OCI-LY7 (cell line): ENCODE results near the gene KLHL22. TPM values are rescaled to one million over a fixed set of nuclear protein-coding genes. Genes with fewer than 3 reads are reported as not detected.

ENCODE experiments used
- BruUV-seq: library from RNA; stranded (reverse); fragments of 400-500 nt; replicated peaks from 2 replicates; lab custom pipeline; 2021; lab: Mats Ljungman, UMichigan
- CTCF ChIA-PET: fragments of 300-600 bp; sonication (Branson Sonifier 250); formaldehyde crosslinking; loops from one replicate; lab custom pipeline; 2022; ENCODE audit warnings: antibody characterized with exemption; ENCODE audit not compliant: unreplicated experiment; lab: Charles Lee
- POLR2A ChIA-PET: fragments of 300-600 bp; sonication (Branson Sonifier 250); formaldehyde crosslinking; loops from one replicate; lab custom pipeline; 2022; ENCODE audit warnings: antibody characterized with exemption; lab: Charles Lee
- DNase-seq: peaks from one replicate; pipeline ENCODE4 v3.0.0-alpha.2; 2015; ENCODE audit warnings: low spot score
- H2AFZ ChIP-seq: fragments of 200-600 bp; sonication (generic), shearing (Covaris generic); 2 replicates; pipeline ENCODE4 v1.6.1; 2014; ENCODE audit warnings: mild to moderate bottlenecking, antibody characterized with exemption, low read length, moderate library complexity
- H3K27ac ChIP-seq: fragments of 200-600 bp; sonication (generic); 2 replicates; pipeline ENCODE4 v1.5.1; 2014; ENCODE audit warnings: mixed run types, low read depth, mild to moderate bottlenecking, moderate library complexity, low read length, inconsistent platforms; ENCODE audit not compliant: poor library complexity, severe bottlenecking
- H3K36me3 ChIP-seq: fragments of 200-600 bp; sonication (generic); 2 replicates; pipeline ENCODE4 v1.6.1; 2014; ENCODE audit warnings: mild to moderate bottlenecking, antibody characterized with exemption, low read length, moderate library complexity, mixed read lengths; ENCODE audit not compliant: insufficient read depth
- H3K4me1 ChIP-seq: fragments of 200-600 bp; sonication (generic); 2 replicates; pipeline ENCODE4 v1.5.1; 2014; ENCODE audit warnings: mild to moderate bottlenecking, low read length; ENCODE audit not compliant: insufficient read depth, poor library complexity, severe bottlenecking
- H3K4me2 ChIP-seq: fragments of 200-600 bp; sonication (generic); 2 replicates; pipeline ENCODE4 v1.6.1; 2014; ENCODE audit warnings: mild to moderate bottlenecking, low read length
- H3K4me3 ChIP-seq: fragments of 200-600 bp; sonication (generic); 2 replicates; pipeline ENCODE4 v1.5.1; 2014; ENCODE audit warnings: mild to moderate bottlenecking, low read depth, low read length; ENCODE audit not compliant: poor library complexity, severe bottlenecking
- H3K79me2 ChIP-seq: fragments of 200-600 bp; sonication (generic); 2 replicates; pipeline ENCODE4 v1.6.1; 2016; ENCODE audit warnings: low read depth, mild to moderate bottlenecking, low read length, moderate library complexity, mixed read lengths; ENCODE audit not compliant: insufficient read depth
- H3K9me2 ChIP-seq: fragments of 200-600 bp; sonication (generic); 2 replicates; pipeline ENCODE4 v1.6.1; 2016; ENCODE audit warnings: mild to moderate bottlenecking, low read length, mixed read lengths; ENCODE audit not compliant: insufficient read depth
- H3K9me3 ChIP-seq: fragments of 200-600 bp; sonication (generic); 2 replicates; pipeline ENCODE4 v1.6.1; 2014; ENCODE audit warnings: mild to moderate bottlenecking, mixed run types, low read length, mixed read lengths
- H4K20me1 ChIP-seq: fragments of 200-600 bp; sonication (generic); 2 replicates; pipeline ENCODE4 v1.6.1; 2014; ENCODE audit warnings: mild to moderate bottlenecking, antibody characterized with exemption, low read length, moderate library complexity, mixed read lengths; ENCODE audit not compliant: insufficient read depth
- EZH2phosphoT487 ChIP-seq: fragments of 200-600 bp; sonication (generic); IDR thresholded peaks from 2 replicates; pipeline ENCODE4 v1.6.1; 2018; ENCODE audit warnings: low read depth, borderline replicate concordance, mild to moderate bottlenecking, mixed run types, antibody characterized with exemption, low read length, moderate library complexity, mixed read lengths
- intact Hi-C: fragments of 100-400 bp; cut with micrococcal nuclease; formaldehyde crosslinking; loops from one replicate; pipeline ENCODE4 v1.10.0; 2022; ENCODE audit not compliant: unreplicated experiment
- total RNA-seq, 2 experiments: library from RNA; depleted of rRNA in 1 of 2; stranded (reverse); fragments of >200 nt in 1 of 2; shearing (Covaris generic) in 1 of 2; gene quantifications; 2 replicates each; pipeline ENCODE4 v1.2.3, GENCODE V29; 2014 to 2022
- TF ChIP-seq, protein P1 (sequence below): fragments of 200-600 bp; sonication (generic); conservative IDR thresholded peaks from 2 replicates; pipeline ENCODE4 v1.5.1; 2014; ENCODE audit warnings: mild to moderate bottlenecking, antibody characterized with exemption, low read length, moderate library complexity, mixed read lengths

The KLHL22 gene
- total RNA-seq, 2 experiments from 2014 or later: 14.8 to 38.1 TPM

DNA sequence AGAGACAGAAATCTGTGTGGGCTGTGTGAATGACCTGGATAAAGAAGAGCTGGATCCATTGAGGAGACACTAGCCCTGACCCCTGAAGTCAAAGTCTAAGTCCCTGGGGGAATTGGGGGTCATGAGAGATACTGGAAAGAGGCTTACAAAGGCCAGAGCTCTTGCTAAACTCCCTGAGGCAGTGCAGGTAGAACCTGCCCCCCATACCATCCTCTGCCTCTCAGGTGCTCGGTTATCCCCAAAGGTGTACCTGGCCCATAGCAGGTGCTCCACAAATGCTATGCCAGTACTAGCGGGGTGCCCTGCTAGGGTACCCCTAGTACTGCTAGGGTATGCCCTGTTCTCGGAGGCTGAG lies 38.9 kb downstream of the KLHL22 start:
- TF ChIP-seq, protein P1, sequence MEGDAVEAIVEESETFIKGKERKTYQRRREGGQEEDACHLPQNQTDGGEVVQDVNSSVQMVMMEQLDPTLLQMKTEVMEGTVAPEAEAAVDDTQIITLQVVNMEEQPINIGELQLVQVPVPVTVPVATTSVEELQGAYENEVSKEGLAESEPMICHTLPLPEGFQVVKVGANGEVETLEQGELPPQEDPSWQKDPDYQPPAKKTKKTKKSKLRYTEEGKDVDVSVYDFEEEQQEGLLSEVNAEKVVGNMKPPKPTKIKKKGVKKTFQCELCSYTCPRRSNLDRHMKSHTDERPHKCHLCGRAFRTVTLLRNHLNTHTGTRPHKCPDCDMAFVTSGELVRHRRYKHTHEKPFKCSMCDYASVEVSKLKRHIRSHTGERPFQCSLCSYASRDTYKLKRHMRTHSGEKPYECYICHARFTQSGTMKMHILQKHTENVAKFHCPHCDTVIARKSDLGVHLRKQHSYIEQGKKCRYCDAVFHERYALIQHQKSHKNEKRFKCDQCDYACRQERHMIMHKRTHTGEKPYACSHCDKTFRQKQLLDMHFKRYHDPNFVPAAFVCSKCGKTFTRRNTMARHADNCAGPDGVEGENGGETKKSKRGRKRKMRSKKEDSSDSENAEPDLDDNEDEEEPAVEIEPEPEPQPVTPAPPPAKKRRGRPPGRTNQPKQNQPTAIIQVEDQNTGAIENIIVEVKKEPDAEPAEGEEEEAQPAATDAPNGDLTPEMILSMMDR: no peak
- H2AFZ ChIP-seq: peak overlapping the region; percentile 47; the same call in 1 of the 2 replicates
- CTCF ChIA-PET: interaction anchor here (0.6 to 1.1 kb wide), 2 partner anchors 29 to 39 kb away, joined by 3 to 6 read pairs; no protein-coding TSS in a partner anchor
- POLR2A ChIA-PET: interaction anchor here (0.6 to 0.9 kb wide), 2 partner anchors 39 to 470 kb away, joined by 3 read pairs; no protein-coding TSS in a partner anchor
- no TSS peak for BruUV-seq
- H3K79me2 ChIP-seq: no peaks in the 10 kb centered on the region
- peaks cover 6% of the 10 kb centered on the region for H3K4me1 ChIP-seq
- no peaks in the 10 kb centered on the region for H4K20me1 ChIP-seq
- DNase-seq: no peak
- no peaks in the 10 kb centered on the region for H3K36me3 ChIP-seq
- H3K4me2 ChIP-seq: no peak overlapping the region
- no peaks in the 10 kb centered on the region for H3K9me3 ChIP-seq
- intact Hi-C loops: loop anchor here (1.0 to 10.0 kb wide), 2 partner anchors 38 to 302 kb away; partner anchors contain the start of gene CCDC188
- H3K27ac ChIP-seq: no peak overlapping the region
- no peaks in the 10 kb centered on the region for H3K9me2 ChIP-seq
- H3K4me3 ChIP-seq: no peak overlapping the region

DNA sequence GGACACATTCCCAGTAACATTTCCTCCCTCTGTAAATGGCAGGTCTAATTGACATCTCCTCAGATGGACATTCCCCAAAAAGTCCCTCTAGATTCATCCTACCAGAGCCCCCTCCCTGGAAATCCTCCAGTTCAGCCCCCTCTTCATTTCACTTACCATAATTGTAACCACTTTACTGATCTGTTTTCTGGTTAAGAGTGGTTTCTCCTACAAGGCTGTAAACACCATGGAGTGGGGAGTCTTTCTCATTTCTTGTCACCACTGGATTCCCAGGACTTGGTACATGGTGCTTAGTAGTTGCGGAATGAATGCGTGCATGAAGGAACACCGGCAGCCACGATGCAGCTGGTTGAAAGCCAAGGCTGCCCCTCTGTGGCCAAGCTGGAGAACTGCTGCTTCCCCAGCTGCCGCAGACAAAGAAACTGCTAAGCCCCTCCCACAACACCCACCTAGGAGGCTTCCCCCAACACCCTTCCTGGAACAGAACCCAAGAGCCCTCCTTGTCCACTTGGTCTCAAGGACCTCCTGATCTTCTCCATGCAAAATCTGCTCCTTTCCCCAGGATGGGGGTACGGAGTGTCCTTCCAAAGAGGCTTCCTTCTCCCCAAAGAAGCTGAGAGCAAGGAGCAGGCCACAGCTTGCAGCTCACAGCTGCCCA lies 39.4 kb downstream of the KLHL22 start:
- Histone ChIP-seq H3K4me1 (peaks cover 6% of the 10 kb centered on the region), H3K36me3 (no peaks in the 10 kb centered on the region), H3K4me2 (no peak overlapping the region), H3K27ac (no peak overlapping the region), H3K9me2 (no peaks in the 10 kb centered on the region), H3K79me2 (no peaks in the 10 kb centered on the region), H4K20me1 (no peaks in the 10 kb centered on the region), H2AFZ (peak overlapping the region; percentile 47; the same call in 1 of the 2 replicates), H3K4me3 (no peak overlapping the region), H3K9me3 (no peaks in the 10 kb centered on the region)
- POLR2A ChIA-PET: interaction anchor here (0.6 to 0.9 kb wide), 2 partner anchors 38 to 471 kb away, joined by 3 read pairs; no protein-coding TSS in a partner anchor
- CTCF ChIA-PET: interaction anchor here (1.0 to 1.1 kb wide), 2 partner anchors 7 to 38 kb away, joined by 4 to 6 read pairs; no protein-coding TSS in a partner anchor
- intact Hi-C loops: loop anchor here (1.0 to 10.0 kb wide), 2 partner anchors 38 to 301 kb away; partner anchors contain the start of gene CCDC188
- no TSS peak for BruUV-seq
- peak; percentile 85 for DNase-seq
- TF ChIP-seq, protein P1: peak; percentile 93
- TF ChIP-seq EZH2phosphoT487: no peak

GRCh38 chr22:20455709-20456063 lies 39.9 kb downstream of the KLHL22 start:
- Histone ChIP-seq H3K36me3 (no peaks in the 10 kb centered on the region), H3K9me2 (no peaks in the 10 kb centered on the region), H3K9me3 (no peaks in the 10 kb centered on the region), H3K27ac (no peak overlapping the region), H4K20me1 (no peaks in the 10 kb centered on the region), H3K4me3 (no peak overlapping the region), H3K79me2 (no peaks in the 10 kb centered on the region), H2AFZ (no peak overlapping the region), H3K4me2 (no peak overlapping the region), H3K4me1 (peaks cover 6% of the 10 kb centered on the region)
- ChIA-PET POLR2A (no interaction called here), CTCF (interaction anchor here (1.0 kb wide), 1 partner anchor 8 kb away, joined by 4 read pairs; no protein-coding TSS in a partner anchor)
- intact Hi-C loops: loop anchor here (1.0 to 10.0 kb wide), 2 partner anchors 37 to 301 kb away; partner anchors contain the start of gene CCDC188
- no TSS peak for BruUV-seq
- no peak for DNase-seq
- TF ChIP-seq, protein P1: no peak
- TF ChIP-seq EZH2phosphoT487: no peak
